HepG2 (cell line): ENCODE measurements around the gene MYO18A. TPM values are rescaled to one million over a fixed set of nuclear protein-coding genes. Genes with fewer than 3 reads are reported as not detected.

Source experiments
- EP300 ChIP-seq, 3 experiments: sonication (generic) in 1 of 3; formaldehyde crosslinking in 1 of 3; IDR thresholded peaks; 2 replicates each; pipeline versions ENCODE4 v1.5.1 to v1.6.1; 2011 to 2020; ENCODE audit warnings: low read depth in 2 of 3, low read length in 2 of 3, borderline replicate concordance in 1 of 3, improper control_type of control experiment in 1 of 3, mild to moderate bottlenecking in 1 of 3, missing genetic modification reagents in 1 of 3, moderate library complexity in 1 of 3
- FOXK2 ChIP-seq: fragments of 450-650 bp; IDR thresholded peaks from 2 replicates; pipeline ENCODE4 v1.6.1; 2016
- IRX3 ChIP-seq: sonication (generic); formaldehyde crosslinking; IDR thresholded peaks from 2 replicates; pipeline ENCODE4 v1.8.1; 2023; ENCODE audit warnings: mild to moderate bottlenecking, low read depth, missing genetic modification reagents, borderline replicate concordance
- MAZ ChIP-seq, 2 experiments: sonication (generic) in 1 of 2; formaldehyde crosslinking in 1 of 2; IDR thresholded peaks; 2 replicates each; pipeline versions ENCODE4 v1.5.0 to v1.6.1; 2012 to 2020; ENCODE audit warnings: low read depth in 2 of 2, mild to moderate bottlenecking in 2 of 2, borderline replicate concordance in 1 of 2, improper control_type of control experiment in 1 of 2, low read length in 1 of 2, missing genetic modification reagents in 1 of 2, moderate library complexity in 1 of 2
- PHF8 ChIP-seq: sonication (generic); formaldehyde crosslinking; IDR thresholded peaks from 2 replicates; pipeline ENCODE4 v1.5.0; 2020; ENCODE audit warnings: missing genetic modification reagents
- ZNF20 ChIP-seq: sonication (generic); formaldehyde crosslinking; IDR thresholded peaks from 2 replicates; pipeline ENCODE4 v1.4.0; 2020; ENCODE audit warnings: mild to moderate bottlenecking, moderate library complexity, missing genetic modification reagents
- ZNF772 ChIP-seq: sonication (generic); formaldehyde crosslinking; IDR thresholded peaks from 2 replicates; pipeline ENCODE4 v1.5.0; 2020; ENCODE audit warnings: mild to moderate bottlenecking, missing genetic modification reagents
- polyA plus RNA-seq, 8 experiments: library from polyadenylated mRNA; depleted of rRNA in 3 of 8; stranded (reverse) in 7 of 8; unstranded in 1 of 8; fragments of >200 nt; fragmentation: Illumina TruSeq in 4 of 8; extraction: Trizol in 4 of 8; gene quantifications; 2 replicates each; pipeline versions ENCODE4 v1.2.1 to v1.2.3, GENCODE V29; 2011 to 2016; ENCODE audit warnings: low read depth in 4 of 8, missing spikeins in 1 of 8, mixed read lengths in 1 of 8; ENCODE audit not compliant: insufficient read depth in 1 of 8
- total RNA-seq, 5 experiments: library from RNA; depleted of rRNA; stranded (reverse); fragments of >200 nt; fragmentation: Illumina TruSeq; extraction: Trizol; gene quantifications; 2 replicates each; pipeline ENCODE4 v1.2.3, GENCODE V29; 2016; ENCODE audit warnings: low read depth in 1 of 5
- TF ChIP-seq, protein P1 (sequence below): IDR thresholded peaks from 2 replicates; pipeline ENCODE4 v1.4.0; 2020; ENCODE audit warnings: mild to moderate bottlenecking, missing genetic modification reagents
- TF ChIP-seq, protein P2 (sequence below): sonication (generic); formaldehyde crosslinking; IDR thresholded peaks from 2 replicates; pipeline ENCODE4 v1.8.1; 2023; ENCODE audit warnings: missing genetic modification reagents, inconsistent platforms, borderline replicate concordance
- TF ChIP-seq, protein P3 (sequence below): sonication (generic); formaldehyde crosslinking; IDR thresholded peaks from 2 replicates; pipeline ENCODE4 v1.4.0; 2020; ENCODE audit warnings: missing genetic modification reagents
- TF ChIP-seq, protein P4 (sequence below): sonication (generic); formaldehyde crosslinking; IDR thresholded peaks from 2 replicates; pipeline ENCODE4 v1.4.0; 2020; ENCODE audit warnings: mild to moderate bottlenecking, missing genetic modification reagents

MYO18A gene
- total and polyA plus RNA-seq, 2 of the 13 experiments (the other 11 are each of a cell fraction or from before 2014, with no cell fraction given) = 16.8 to 24.8 TPM

DNA sequence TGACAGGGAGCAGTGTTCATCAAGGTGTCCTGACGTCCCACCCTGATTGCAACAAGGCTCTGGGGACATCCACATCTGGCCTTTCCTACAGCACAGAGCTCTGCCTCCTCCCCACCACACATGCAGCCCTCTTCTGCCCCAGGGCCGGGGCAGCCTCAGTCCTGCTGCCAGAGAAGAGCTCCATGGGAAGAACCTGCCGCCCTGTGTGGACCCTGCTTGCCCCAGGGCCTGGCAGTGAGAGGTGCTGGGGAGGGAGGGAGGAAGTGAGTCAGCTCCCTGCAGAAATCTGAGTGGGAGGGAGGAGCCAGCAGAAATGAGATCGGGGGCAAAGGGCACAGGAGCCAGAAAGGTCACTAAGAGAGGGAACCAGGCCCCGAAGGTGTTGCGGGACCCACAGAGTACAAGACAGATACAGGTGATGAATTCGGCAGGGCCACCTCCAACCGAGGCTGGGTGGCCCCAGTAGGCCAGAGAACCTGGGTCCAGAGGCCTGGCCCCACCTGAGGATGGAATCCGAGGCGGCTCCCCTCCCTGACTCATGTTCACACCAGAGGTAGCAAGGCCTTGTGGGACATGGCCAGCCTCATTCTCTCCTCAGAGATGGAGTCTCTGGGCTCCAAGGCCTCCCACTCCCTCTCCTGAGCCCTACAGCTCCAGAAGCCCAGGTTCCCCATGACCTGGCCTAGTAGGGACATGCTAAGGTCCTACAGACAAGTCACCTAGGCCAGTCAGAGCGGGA, 24.8 kb downstream of the MYO18A start (continued):
- TF ChIP-seq MAZ (IDR thresholded peaks at IDR 0.05; ENCODE audit: borderline replicate concordance, low read depth, low read length) (peak; percentile 86; the same call in 1 of the 2 replicates), MAZ (CRISPR knock-in tag; IDR thresholded peaks at IDR 0.05; ENCODE audit: low read depth) (peak; percentile 56; the same call in 1 of the 2 replicates), IRX3 (no peak), FOXK2 (no peak), PHF8 (CRISPR knock-in tag) (0 out of 2 replicates have a peak, but pooled peaks have one; percentile 36), EP300 (IDR thresholded peaks at IDR 0.05; ENCODE audit: low read depth in 2 of 2, low read length in 2 of 2) (peak in 1 of 2 experiments; percentile 62; a peak in 2 of 4 replicates), EP300 (CRISPR knock-in tag; IDR thresholded peaks at IDR 0.05; ENCODE audit: borderline replicate concordance) (peak; percentile 18; the same call in 1 of the 2 replicates), ZNF20 (no peak), ZNF772 (peak; percentile 57)
- TF ChIP-seq, protein P1, sequence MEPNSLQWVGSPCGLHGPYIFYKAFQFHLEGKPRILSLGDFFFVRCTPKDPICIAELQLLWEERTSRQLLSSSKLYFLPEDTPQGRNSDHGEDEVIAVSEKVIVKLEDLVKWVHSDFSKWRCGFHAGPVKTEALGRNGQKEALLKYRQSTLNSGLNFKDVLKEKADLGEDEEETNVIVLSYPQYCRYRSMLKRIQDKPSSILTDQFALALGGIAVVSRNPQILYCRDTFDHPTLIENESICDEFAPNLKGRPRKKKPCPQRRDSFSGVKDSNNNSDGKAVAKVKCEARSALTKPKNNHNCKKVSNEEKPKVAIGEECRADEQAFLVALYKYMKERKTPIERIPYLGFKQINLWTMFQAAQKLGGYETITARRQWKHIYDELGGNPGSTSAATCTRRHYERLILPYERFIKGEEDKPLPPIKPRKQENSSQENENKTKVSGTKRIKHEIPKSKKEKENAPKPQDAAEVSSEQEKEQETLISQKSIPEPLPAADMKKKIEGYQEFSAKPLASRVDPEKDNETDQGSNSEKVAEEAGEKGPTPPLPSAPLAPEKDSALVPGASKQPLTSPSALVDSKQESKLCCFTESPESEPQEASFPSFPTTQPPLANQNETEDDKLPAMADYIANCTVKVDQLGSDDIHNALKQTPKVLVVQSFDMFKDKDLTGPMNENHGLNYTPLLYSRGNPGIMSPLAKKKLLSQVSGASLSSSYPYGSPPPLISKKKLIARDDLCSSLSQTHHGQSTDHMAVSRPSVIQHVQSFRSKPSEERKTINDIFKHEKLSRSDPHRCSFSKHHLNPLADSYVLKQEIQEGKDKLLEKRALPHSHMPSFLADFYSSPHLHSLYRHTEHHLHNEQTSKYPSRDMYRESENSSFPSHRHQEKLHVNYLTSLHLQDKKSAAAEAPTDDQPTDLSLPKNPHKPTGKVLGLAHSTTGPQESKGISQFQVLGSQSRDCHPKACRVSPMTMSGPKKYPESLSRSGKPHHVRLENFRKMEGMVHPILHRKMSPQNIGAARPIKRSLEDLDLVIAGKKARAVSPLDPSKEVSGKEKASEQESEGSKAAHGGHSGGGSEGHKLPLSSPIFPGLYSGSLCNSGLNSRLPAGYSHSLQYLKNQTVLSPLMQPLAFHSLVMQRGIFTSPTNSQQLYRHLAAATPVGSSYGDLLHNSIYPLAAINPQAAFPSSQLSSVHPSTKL = peak; percentile 70; the same call in 1 of the 2 replicates
- TF ChIP-seq, protein P2, sequence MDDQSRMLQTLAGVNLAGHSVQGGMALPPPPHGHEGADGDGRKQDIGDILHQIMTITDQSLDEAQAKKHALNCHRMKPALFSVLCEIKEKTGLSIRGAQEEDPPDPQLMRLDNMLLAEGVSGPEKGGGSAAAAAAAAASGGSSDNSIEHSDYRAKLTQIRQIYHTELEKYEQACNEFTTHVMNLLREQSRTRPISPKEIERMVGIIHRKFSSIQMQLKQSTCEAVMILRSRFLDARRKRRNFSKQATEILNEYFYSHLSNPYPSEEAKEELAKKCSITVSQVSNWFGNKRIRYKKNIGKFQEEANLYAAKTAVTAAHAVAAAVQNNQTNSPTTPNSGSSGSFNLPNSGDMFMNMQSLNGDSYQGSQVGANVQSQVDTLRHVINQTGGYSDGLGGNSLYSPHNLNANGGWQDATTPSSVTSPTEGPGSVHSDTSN (CRISPR knock-in tag) = no peak
- TF ChIP-seq, protein P3, sequence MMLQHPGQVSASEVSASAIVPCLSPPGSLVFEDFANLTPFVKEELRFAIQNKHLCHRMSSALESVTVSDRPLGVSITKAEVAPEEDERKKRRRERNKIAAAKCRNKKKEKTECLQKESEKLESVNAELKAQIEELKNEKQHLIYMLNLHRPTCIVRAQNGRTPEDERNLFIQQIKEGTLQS (CRISPR knock-in tag) = peak; percentile 76; the same call in 1 of the 2 replicates
- TF ChIP-seq, protein P4, sequence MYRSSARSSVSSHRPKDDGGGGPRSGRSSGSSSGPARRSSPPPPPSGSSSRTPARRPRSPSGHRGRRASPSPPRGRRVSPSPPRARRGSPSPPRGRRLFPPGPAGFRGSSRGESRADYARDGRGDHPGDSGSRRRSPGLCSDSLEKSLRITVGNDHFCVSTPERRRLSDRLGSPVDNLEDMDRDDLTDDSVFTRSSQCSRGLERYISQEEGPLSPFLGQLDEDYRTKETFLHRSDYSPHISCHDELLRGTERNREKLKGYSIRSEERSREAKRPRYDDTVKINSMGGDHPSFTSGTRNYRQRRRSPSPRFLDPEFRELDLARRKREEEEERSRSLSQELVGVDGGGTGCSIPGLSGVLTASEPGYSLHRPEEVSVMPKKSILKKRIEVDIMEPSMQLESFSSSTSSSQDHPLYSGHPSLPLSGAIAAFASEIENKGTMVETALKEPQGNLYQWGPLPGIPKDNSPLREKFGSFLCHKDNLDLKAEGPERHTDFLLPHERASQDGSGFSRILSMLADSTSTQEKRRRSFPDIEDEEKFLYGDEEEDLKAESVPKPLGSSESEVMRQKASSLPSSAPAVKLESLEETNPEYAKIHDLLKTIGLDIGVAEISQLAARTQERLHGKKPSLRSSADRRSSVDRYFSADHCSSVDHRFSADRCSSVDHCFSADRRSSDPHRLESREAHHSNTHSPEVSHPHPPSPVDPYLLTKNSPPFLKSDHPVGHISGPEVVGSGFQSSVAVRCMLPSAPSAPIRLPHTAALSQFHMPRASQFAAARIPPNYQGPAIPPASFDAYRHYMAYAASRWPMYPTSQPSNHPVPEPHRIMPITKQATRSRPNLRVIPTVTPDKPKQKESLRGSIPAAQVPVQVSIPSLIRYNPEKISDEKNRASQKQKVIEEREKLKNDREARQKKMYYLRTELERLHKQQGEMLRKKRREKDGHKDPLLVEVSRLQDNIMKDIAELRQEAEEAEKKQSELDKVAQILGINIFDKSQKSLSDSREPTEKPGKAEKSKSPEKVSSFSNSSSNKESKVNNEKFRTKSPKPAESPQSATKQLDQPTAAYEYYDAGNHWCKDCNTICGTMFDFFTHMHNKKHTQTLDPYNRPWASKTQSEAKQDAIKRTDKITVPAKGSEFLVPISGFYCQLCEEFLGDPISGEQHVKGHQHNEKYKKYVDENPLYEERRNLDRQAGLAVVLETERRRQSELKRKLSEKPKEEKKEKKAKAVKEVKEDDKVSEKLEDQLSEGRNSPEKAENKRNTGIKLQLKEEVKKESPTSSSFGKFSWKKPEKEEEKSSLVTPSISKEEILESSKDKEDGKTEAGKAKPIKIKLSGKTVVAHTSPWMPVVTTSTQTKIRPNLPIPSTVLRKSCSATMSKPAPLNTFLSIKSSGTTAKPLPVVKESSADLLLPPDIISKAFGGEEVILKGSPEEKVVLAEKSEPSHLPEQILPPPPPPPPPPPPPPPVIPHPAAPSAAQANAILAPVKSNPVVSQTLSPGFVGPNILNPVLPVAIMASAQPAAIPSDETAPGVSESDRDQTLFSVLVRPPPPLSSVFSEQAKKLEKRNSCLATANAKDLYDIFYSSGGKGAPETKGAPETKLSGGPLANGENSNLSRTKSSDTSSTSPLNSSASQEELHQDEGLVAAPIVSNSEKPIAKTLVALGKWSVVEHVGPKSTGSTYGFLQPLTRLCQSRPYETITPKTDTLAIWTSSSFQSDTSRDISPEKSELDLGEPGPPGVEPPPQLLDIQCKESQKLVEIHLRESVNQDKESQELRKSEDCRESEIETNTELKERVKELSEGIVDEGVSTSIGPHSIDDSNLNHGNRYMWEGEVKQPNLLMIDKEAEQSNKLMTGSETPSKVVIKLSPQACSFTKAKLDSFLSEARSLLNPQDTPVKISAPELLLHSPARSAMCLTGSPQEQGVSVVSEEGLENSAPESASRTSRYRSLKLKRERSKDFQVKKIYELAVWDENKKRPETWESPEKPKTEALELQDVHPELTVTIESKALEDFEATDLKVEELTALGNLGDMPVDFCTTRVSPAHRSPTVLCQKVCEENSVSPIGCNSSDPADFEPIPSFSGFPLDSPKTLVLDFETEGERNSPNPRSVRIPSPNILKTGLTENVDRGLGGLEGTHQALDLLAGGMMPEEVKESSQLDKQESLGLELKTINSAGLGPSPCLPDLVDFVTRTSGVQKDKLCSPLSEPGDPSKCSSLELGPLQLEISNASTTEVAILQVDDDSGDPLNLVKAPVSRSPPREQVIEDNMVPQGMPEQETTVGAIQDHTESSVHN (CRISPR knock-in tag) = 0 out of 2 replicates have a peak, but pooled peaks have one; percentile 48
